HG03575 (cell line): Measurements from ENCODE around the gene DMRTB1.

Experiments used
- ATAC-seq: cut with Tn5 transposase; IDR thresholded peaks from one replicate; pipeline ENCODE4 v1.9.1; 2021; ENCODE audit not compliant: unreplicated experiment, insufficient number of reproducible peaks, low FRiP score; ENCODE audit errors: extremely low read depth

The DMRTB1 gene

DNA sequence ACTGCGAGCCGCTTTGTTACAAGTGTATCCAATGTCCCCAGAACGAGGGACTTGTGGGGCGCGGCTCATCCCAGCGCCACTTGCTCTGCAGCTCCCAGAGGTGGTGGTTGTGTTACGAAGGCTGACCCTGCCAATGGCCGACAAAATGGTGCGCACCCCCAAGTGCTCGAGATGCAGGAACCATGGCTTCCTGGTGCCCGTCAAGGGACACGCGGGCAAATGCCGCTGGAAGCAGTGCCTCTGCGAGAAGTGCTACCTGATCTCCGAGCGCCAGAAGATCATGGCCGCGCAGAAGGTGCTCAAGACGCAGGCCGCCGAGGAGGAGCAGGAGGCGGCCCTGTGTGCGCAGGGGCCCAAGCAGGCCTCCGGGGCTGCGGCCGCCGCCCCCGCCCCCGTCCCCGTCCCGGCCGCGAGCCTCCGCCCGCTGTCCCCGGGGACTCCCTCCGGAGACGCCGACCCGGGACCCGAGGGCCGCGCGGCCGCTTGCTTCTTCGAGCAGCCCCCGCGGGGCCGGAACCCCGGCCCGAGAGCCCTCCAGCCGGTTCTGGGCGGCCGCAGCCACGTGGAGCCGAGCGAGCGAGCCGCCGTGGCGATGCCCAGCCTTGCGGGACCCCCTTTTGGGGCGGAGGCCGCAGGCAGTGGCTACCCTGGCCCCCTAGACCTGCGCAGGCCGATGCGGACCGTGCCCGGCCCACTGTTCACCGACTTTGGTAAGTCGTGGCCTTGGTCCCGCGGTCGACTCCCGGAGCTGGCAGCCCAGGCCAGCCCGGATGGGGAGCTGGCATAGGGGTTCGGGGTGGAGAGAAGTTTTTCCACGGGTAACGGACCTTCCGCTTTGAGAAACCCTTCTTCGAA, at the start of gene DMRTB1:
DMRTB1 (plus strand) TSS at position 79 of the 855 bp plus-strand sequence; CDS start at position 134, 55 bp downstream.
- ATAC-seq = no peak

DNA sequence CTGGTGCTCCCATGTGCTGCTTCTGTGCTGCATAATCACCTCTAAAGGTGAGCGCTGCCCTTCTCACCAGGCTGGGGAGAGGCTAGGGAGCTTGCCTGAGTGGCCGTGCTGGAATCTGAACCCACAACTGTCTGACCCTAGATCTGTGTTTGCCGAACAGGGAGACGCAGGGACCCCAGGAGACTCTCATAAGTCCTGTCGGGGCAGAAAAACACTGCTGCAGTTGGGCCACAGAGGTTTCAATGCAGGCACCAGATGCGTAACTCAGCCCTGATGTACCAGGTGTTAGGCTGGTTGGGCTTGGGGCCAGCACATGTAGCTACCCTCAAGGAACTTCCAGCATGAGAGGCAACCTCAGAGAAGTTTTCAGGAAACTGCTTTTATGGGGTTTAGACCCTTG, 49.5 kb upstream of the DMRTB1 start:
- no peak for ATAC-seq

DNA sequence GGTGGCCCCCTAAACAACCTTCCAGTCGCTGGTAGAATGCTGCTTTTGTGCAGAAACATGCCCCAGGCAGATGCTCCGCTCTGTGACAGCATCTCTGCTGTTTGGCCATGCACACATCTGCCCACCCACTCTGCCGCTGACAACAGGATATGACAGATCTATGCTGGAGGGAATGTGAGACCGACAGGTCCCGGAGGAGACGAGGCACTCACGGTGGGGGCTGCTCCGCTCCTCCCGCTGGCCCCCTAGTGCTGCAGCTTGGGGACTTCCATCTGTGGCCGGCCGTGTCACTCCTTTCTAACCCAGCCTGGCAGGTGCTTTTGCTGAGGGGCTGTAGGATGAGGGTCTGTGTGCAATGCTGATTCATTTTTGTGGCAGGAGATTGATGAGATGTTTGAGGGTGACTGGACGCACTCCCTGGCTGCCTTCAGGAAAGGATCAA, 49.1 kb upstream of the DMRTB1 start:
- no peak for ATAC-seq

DNA sequence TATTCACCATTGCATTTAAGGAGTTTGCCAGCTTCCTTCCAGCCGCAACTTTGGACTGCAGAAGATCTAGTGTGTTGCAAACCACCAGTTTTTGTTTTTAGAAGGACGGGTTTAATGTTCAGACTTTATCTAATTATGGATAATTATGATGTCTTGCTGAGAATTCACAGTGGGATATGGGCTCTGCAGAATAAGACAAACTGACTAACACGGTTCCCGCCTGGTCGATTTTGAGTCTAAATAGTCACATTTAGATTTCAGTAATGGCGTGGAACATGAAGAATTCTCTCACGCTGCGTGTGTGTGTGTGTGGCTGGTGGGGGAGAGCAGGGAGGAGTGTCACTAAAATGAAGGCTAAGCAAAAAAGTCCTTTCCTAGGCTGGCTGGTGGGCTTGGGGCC, 48.5 kb upstream of the DMRTB1 start:
- no peak for ATAC-seq

DNA sequence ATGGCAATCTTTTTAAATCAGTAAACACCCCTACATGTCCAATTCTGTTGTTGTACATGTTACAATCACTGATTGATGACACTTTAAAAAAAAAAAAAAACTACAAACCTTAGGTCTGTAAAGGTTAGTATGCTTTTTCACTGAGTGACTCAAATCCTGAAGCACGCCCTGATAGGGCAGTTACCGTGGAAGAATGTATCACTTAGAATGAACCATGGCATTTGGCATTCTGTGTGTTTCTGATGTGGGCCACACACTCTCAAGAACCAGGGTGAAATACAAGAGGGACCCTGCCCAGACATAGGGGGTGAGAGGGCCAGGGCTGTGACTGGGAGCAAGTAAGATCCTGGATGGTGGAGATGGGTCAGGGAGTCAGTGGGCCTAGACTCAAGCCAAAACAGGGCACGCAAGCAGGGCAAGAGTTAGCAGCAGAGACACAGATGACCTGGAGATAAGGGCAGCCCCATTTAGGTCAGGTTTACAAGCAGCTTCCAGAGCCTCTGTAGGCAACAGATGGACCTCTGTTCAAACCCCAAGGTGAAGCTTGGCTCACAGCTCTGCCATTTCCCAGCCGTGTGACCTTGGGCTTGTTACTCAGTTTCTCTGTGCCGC, 47.6 kb upstream of the DMRTB1 start:
- no peak for ATAC-seq

DNA sequence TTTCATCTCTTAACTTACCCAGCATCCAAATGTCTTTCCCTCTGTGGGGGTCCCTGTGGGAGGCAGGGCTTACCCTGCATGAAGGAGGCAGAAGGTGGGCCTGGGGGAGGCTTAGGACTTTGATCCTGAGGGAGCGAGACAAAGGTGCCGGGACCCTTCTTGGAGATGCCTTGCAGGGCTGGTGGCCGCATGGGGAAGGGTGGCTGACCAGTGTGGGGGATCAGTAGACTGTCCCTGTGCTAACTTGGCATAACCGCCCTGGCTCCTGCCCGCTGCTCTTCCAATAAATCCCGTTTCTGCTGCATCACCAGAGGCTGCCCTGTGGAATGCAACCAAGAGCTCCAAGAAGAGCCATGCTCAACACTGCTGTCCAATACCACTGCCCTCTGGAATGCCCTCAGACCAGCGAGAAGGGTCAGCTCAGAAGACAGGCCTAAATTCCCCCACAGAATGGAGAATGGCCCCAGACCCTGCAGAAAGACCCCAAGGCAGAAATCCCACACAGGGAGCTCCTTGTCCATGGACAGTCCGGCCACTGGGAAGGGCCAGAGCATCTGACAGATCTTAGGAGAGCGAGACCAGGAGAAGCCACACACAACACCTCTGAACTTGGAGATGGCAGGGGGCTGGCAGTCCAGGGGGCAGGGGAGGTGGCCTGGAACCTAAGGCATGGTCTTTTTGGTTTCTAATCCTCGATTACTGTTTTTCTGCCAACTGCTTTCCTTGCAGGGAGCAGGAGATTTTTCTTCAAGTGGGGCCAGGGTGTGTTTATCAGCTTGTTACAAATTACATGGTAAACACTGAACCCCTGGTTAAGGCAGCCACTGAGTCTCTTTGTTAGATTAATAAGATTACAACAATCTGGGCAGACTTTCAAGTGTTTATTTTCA, 46.7 kb upstream of the DMRTB1 start:
- ATAC-seq = no peak

DNA sequence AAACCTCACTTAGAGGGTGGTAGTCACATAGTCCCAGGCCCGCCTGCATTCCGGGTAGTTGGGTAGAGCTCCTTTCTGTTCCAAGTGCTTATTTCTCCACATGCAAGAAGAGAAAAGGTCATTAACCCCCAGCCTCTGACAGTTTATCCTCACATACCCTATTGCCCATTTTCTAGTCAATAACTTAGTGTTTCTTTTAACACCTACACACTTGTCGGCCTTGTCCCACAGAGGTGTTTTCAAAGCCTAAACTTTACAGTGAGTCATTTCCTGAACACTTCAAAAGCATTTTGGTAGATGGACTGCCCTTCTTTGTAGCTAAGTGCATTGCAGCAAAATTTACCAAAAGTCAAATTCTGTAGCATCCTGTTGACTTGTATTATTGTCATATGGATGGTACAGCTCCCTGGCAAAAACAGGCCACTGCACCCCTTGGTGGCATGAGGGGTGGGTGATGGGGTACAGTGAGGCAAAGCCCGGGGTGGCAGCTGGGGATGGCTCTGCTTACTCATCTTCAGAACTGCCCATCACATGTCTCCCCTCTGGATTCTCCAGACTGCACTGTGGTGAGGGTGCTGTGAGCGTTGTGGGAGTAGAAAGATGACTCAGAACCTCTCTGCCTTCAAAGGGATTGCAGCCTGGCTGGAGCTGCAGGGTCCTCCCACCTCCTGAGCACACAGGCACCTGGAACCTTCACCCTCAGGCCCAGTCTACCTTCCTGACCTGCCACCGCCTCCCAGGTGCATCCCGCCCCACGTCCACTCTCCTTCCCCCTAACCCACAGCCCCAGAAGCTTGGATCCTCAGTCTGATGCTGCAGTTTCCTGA, 45.8 kb upstream of the DMRTB1 start:
- ATAC-seq = no peak

DNA sequence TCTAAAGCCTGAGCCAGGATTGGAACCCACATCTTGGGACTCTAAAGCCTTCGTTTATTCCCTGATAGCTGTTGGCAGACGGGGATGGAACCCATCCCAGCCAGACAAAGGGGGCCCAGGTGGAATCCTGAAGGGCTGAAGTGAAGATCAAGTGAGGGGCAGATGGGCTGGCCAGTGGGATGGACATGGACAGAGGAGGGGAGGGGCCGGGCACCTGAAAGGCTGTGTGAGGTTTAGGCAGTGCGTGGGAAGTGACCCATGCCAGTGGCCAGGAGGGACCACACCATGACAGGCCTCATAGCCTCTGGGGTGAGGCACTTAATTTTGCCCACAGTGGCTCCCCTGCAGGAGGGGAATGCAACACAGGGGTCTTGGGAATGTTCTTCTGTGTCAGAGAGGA, 44.6 kb upstream of the DMRTB1 start:
- no peak for ATAC-seq

DNA sequence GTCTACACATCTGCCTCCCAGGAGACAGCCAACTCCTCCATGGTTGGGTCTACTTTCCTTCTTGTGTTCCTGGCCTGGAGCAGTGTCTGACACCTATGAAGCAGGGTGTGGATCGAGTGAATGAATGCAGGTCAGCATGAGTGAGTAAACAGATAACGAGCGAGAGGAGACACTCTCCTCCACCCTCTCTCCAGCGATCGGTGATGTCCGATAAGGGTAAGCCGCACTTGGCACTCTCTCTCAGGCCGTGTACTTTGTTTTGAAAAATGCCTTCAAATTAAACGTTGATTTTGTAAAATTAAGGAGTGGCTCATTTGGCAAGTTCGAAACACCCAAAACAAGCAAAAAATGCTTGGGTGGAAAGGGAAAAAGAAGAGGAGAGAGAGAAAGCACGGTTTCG, 43.8 kb upstream of the DMRTB1 start:
- no peak for ATAC-seq

DNA sequence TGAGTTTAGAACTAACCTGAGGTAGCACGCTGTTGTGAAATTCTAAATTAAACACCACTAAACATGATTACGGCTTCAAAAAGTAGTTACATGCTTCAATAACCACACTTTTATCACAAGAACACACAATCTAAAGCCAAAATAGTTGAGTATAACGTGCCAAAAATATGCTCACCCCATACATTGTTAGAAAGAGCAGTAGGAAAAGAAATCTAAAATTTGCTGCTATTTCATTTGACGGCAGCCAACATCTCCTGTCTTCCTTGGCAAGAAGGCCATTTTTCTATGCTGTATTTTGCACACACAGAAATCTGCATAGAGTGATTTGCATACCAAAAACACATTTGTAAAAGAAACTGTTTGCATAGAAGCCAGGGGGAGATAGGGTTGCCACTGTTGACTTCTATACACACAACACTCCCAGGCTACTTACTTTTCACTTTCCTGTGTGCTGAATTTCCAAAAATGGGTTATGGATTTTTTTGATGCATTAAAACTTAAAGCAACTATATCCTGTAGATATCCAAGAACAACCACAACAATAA, 42.9 kb upstream of the DMRTB1 start:
- no peak for ATAC-seq

DNA sequence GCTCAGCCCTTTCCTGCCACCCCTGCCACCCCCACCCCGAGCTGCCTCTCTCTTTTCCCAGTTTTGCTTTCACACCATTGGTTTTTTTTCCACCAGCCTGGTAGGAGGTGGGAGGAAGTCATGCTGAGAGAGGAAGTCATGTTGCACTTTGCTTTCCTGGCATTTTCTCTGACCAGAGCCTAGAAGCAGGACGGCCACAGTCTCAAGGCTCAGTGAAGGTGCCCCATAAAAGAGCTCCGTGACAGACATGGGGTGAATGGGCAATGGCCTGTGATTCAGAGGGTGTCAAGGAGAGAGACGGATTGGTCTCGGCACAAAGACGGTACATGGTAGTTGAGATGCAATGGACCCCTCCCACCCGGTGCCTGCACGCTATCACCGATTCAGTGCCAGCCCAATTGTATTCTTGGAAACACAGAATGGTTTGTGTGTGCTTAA, 42.1 kb upstream of the DMRTB1 start:
- ATAC-seq = no peak

DNA sequence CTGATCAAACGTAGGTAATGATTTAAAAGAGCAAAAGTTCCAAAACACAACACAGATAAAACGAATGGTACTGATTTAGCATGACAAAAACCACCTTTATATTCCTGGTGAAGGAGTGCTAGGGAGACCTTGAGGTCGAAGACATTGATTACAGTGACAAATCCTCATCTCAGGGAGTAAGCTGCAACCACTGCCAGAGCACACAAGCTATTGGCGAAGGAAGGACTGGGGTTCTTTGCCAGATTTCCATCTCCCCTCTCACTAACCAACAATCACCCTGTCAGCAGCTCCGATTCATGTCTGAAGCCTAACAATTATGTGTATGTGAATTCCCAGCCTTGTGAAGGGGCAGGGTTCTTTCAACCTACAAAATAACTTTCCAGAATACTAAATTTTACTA, 40.2 kb upstream of the DMRTB1 start:
- ATAC-seq = no peak

DNA sequence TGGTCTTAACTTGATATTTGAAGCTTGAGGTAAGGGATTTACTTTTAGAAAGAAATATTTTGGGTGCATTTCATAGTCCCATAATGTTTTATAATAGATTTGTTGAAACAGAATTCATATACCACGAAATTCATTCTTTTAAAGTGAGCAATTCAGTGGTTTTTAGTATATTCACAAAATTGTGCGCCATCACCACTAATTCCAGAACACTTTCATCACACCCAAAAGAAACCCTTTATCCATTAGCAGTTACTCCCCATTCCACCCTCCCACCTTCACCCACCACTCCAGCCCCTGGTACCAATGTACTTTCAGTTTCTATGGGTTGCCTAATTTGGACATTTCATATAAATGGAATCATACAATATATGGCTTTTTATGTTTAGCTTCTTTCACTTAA, 38.9 kb upstream of the DMRTB1 start:
- no peak for ATAC-seq

DNA sequence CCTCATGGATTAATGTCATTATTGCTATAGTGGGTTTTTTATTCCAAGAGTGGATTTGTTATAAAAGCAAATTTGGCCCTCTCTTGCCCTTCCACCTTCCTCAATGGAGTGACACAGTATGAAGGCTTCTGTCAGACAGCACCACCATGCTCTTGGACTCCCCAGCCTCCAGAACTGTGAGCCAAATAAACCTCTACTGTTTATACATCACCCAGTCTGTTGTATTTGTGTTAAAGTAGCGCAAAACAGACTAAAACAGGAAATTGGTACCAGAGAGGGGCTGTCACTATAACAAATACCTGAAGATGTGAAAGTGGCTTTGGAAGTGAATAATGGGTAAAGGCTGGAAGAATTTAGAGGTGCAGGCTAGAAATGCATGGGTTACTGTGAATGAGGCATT, 38.0 kb upstream of the DMRTB1 start:
- ATAC-seq = no peak

DNA sequence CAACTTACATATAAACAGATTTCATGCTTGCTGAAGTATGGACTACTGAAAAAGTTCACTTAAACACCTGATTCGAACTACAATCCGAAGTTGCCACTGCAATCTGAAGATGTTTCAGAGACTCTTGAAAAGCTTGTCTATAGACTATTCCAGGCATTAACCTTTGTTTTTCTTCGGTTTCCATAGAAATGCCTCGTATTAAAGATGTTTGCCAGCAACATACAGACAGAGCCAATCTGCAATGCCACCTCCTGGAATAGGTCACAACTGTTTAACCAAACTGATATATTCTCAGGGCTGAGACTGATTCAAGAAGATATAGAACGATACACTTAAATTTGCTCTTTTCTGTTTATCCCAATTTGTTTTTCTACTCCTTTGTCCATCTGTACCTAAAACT, 28.9 kb upstream of the DMRTB1 start:
- ATAC-seq = no peak

DNA sequence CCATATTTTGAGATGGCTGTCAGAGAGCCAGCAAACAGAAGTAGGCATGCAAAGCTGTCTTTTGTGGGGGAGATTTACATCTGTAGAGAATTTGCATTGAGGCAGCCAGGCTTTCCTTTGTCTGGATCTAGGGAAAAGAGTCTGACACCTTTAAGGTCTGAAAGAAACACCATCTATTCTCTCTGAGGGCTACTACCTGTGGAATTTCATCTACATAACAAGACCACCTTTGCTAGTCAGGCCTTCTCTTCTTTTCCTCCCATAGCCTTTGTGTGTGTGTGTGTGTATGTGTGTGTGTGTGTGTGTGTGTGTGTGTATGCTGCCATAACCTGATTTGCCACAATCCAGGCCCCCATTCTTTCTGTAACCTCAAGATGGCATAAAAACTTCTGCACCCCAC, 28.4 kb upstream of the DMRTB1 start:
- ATAC-seq = no peak

DNA sequence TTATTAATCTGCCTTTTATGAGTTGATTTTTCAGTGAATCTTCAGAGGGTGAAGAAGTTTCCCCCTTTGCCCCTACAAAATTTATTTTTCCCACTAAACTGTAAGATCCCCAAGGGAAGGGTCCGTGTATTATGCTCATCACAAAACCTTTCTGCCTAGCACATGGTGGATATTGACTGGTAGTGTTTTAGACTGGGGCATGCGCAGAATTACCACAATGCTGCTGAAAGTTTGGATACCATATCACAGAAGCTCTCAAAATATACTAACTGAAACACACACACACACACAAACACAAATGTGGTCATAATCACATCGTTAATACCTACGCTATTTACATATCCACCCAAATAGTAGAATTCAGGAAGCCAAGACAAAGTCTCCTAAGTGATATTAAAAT, 28.0 kb upstream of the DMRTB1 start:
- no peak for ATAC-seq

DNA sequence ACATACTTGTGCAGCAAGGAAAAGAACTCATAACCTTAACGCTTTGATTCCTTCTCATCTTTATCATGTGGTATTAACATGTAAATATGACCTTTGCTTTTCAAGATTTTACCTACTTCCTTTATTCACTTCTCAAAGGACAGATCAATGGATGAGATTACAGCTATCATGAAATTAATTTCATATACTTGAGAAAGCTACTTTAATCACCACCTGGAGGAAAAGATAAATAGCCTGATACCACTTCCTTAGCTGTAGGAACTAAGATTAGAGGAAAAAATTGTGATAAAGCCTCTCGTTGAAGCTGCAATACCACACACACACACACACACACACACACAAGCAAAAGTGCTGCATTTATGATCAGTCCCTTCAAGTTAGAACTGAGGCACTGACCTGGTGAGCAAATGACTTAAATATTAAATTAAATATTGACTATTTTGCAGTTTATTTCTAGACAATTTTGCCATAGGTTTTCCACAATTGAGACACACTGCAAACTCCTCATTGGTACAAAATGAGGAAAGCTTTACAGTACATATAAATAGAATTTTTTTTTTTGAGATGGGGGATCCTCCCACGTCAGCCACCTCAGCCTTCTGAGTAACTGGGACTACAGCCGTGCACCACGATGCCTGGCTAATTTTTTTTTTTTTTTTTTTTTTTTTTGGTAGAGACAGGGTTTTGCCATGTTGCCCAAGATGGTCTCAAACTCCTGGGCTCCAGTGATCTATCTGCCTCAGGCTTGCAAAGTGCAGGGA, 27.2 kb upstream of the DMRTB1 start:
- ATAC-seq = no peak
